NCI-H510A treated with DMSO at 0.1 percent for 48 hours (cell line): ENCODE results near the gene DMD.

Experiments used
- DNase-seq: peaks from one replicate; lab custom pipeline; 2025; lab: John Stamatoyannopoulos, UW

DMD gene

GRCh38 chrX:31706466-31706865 lies 1504.9 kb downstream of the DMD start:
- DNase-seq, result no peak

GRCh38 chrX:31705816-31706215 lies 1505.5 kb downstream of the DMD start:
- DNase-seq, result no peak

GRCh38 chrX:31704938-31705337 lies 1506.4 kb downstream of the DMD start:
- DNase-seq, result no peak

- no peak for DNase-seq
Observed at GRCh38 chrX:31702222-31702621, 1509.1 kb downstream of the DMD start.

- DNase-seq, result no peak
Observed at GRCh38 chrX:31697294-31697916, 1513.9 kb downstream of the DMD start.

- DNase-seq, result no peak
Observed at GRCh38 chrX:31679861-31680260, 1531.5 kb downstream of the DMD start.

- DNase-seq, result no peak
Observed at GRCh38 chrX:31670245-31670644, 1541.1 kb downstream of the DMD start.

- DNase-seq, result no peak
Observed at GRCh38 chrX:31665454-31665853, 1545.9 kb downstream of the DMD start.

GRCh38 chrX:31663172-31663571 lies 1548.2 kb downstream of the DMD start:
- DNase-seq, result no peak

- no peak for DNase-seq
Observed at GRCh38 chrX:31661280-31661810, 1550.0 kb downstream of the DMD start.

GRCh38 chrX:31658360-31658759 lies 1553.0 kb downstream of the DMD start:
- peak; percentile 42 for DNase-seq

- DNase-seq, result no peak
Observed at GRCh38 chrX:31656013-31656412, 1555.3 kb downstream of the DMD start.

GRCh38 chrX:31653422-31653821 lies 1557.9 kb downstream of the DMD start:
- no peak for DNase-seq

GRCh38 chrX:31652650-31653049 lies 1558.7 kb downstream of the DMD start:
- DNase-seq, result no peak

- DNase-seq, result no peak
Observed at GRCh38 chrX:31649201-31649600, 1562.1 kb downstream of the DMD start.

- no peak for DNase-seq
Observed at GRCh38 chrX:31633349-31633748, 1578.0 kb downstream of the DMD start.

- DNase-seq, result no peak
Observed at GRCh38 chrX:31629195-31629594, 1582.2 kb downstream of the DMD start.

GRCh38 chrX:31609130-31609529 lies 1602.2 kb downstream of the DMD start:
- DNase-seq, result no peak

- DNase-seq, result no peak
Observed at GRCh38 chrX:31608638-31609037, 1602.7 kb downstream of the DMD start.

- no peak for DNase-seq
Observed at GRCh38 chrX:31606771-31607170, 1604.6 kb downstream of the DMD start.

GRCh38 chrX:31604629-31605221 lies 1606.6 kb downstream of the DMD start:
- no peak for DNase-seq

- no peak for DNase-seq
Observed at GRCh38 chrX:31603411-31604120, 1607.8 kb downstream of the DMD start.

GRCh38 chrX:31600823-31601222 lies 1610.5 kb downstream of the DMD start:
- DNase-seq, result no peak
